T-helper 2 cell treated with Interferon-gamma antibody and Interleukin-4, amounts not matched to agents 100 ng/mL and 5 ng/mL, for 36 hours (primary cell): ENCODE results near the gene TENM3. TPM values are rescaled to one million over a fixed set of nuclear protein-coding genes. Genes with fewer than 3 reads are reported as not detected.

Experiments used
- intact Hi-C: fragments of 100-400 bp; cut with micrococcal nuclease; formaldehyde crosslinking; loops from one replicate; pipeline ENCODE4 v1.15.1; 2023
- total RNA-seq: library from RNA; stranded (reverse); gene quantifications from 2 replicates; pipeline ENCODE4 v1.2.3, GENCODE V29; 2022

TENM3 gene
- total RNA-seq, 1 donor from 2014 or later, result not detected

GRCh38 chr4:182655340-182655739 lies 412.1 kb downstream of the TENM3 start:
- intact Hi-C loops, result no loop called here

DNA sequence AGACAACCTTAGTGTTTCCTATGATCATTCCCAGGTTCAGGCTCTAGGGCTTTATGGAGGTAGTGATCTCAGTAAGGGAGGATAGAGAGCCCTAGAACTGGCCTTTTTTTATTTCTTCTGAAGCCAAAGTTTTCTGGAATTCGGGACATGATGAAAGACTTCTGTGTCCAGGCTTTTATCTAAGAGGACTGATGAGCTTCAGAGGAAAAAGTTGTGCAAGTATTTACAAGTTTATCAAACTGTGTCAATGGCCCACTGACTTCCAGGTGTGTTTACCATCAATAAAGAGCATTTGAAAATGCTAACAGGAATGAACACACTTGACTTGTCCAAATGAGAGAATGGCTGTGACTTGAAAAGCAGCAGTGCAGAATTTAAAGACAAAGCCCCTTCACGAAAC lies 419.3 kb downstream of the TENM3 start:
- intact Hi-C loops, result no loop called here

GRCh38 chr4:182671231-182671630 lies 428.0 kb downstream of the TENM3 start:
- intact Hi-C loops, result no loop called here

DNA sequence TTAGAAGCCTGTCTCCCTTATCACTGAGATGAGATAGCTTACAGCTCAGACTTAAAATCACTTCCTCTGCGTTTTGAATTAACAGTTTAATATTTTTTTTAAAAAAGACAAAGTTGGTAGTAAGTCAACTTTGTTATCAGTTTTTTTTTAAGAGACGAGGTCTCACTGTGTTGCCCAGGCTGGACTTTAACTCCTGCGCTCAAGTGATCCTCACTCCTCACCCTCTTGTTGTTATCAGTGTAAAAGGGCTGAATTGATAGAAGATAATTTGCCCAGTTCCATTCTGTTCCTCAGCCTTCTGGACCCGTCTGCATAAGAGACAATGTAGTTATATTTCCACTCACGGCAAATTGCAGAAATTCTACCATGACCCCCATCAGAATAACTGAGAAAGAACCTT lies 428.5 kb downstream of the TENM3 start:
- intact Hi-C loops, result no loop called here

DNA sequence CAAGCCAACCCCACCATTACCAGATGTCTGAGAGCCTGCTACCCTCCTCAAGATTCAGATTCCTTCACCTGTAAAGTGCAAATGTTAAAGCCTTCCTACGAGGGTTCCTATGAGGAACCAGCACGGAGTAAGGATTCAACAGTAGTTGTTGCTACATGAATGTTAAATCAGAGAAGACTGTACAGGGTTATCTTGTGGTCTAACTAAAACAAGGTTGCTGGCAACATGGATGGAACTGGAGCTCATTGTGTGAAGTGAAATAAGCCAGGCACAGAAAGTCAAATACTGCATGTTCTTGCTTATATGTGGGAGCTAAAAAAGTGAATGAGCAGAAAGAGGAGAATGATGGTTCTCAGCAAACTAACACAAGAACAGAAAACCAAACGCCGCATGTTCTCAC lies 435.4 kb downstream of the TENM3 start:
- intact Hi-C loops, result no loop called here

DNA sequence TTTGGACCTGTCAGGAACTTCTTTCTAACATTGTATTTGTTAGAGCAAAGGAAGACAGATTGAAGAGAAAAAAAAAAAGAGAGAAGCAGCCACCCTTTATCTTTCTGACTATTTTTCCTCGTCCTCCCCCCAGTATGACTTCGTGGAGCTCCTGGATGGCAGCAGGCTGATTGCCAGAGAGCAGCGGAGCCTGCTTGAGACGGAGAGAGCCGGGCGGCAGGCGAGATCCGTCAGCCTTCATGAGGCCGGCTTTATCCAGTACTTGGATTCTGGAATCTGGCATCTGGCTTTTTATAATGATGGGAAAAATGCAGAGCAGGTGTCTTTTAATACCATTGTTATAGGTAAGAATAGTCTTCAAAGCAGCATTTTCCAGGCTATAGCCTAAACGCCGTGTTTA lies 436.3 kb downstream of the TENM3 start:
- intact Hi-C loops, result no loop called here

DNA sequence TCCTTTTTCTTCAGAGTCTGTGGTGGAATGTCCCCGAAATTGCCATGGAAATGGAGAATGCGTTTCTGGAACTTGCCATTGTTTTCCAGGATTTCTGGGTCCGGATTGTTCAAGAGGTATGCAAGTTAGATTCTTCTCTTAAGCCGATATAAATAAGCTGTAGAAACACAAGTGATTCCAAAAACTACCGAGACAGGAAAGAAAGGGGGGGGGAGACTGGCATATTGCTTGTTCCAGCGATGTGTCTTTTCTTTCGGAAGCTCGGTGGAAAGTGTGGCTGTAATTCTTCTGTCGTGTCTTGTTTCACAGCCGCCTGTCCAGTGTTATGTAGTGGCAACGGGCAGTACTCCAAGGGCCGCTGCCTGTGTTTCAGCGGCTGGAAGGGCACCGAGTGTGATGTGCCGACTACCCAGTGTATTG lies 437.0 kb downstream of the TENM3 start:
- intact Hi-C loops, result no loop called here

DNA sequence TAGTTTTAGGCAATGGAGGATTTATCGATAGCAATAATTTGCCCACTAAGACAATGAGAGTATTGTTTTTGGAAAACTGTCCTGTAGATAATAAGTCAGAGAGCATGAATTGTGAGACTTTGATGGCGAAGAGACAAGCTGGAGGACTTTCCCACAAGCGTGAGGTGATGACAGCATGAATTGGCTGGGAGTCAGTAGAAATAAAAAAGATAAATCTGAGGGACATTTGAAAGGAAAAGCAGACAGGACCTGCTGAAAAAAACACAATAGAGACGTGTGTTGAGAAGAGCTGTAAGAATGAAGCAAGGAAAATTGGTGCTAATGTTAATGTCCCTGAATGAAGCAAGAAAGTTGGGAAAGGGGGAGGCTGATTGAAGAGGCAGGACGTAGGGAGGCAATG lies 440.5 kb downstream of the TENM3 start:
- intact Hi-C loops, result no loop called here

- intact Hi-C loops, result no loop called here
Measured at GRCh38 chr4:182684796-182685195, 441.6 kb downstream of the TENM3 start.

- intact Hi-C loops, result no loop called here
Measured at GRCh38 chr4:182688081-182688480, 444.9 kb downstream of the TENM3 start.

- intact Hi-C loops, result no loop called here
Measured at GRCh38 chr4:182694551-182694950, 451.3 kb downstream of the TENM3 start.

DNA sequence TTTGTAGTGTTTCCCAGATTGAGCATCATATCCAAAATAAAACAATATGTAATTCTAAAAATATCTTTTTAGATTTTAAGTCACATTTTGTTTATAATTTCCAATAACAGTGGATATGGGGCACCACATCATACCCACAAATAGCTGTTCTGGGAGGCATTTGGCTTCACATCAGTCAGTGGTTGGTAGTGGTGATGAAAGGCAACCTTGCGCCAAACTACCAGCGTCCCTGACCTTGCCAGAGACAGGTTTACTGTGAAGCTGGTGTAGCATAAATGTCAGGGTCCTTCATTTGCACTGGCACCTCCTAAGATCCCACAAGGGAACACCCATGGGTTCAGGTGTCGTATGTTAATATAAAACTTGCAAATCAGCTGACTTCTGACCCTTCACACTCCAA lies 451.8 kb downstream of the TENM3 start:
- intact Hi-C loops, result no loop called here

- intact Hi-C loops, result no loop called here
Measured at GRCh38 chr4:182695842-182696241, 452.6 kb downstream of the TENM3 start.

GRCh38 chr4:182697094-182697493 lies 453.9 kb downstream of the TENM3 start:
- intact Hi-C loops, result no loop called here

GRCh38 chr4:182698212-182698611 lies 455.0 kb downstream of the TENM3 start:
- intact Hi-C loops, result no loop called here

GRCh38 chr4:182699201-182699600 lies 456.0 kb downstream of the TENM3 start:
- intact Hi-C loops, result no loop called here

GRCh38 chr4:182699795-182700194 lies 456.6 kb downstream of the TENM3 start:
- intact Hi-C loops, result no loop called here

DNA sequence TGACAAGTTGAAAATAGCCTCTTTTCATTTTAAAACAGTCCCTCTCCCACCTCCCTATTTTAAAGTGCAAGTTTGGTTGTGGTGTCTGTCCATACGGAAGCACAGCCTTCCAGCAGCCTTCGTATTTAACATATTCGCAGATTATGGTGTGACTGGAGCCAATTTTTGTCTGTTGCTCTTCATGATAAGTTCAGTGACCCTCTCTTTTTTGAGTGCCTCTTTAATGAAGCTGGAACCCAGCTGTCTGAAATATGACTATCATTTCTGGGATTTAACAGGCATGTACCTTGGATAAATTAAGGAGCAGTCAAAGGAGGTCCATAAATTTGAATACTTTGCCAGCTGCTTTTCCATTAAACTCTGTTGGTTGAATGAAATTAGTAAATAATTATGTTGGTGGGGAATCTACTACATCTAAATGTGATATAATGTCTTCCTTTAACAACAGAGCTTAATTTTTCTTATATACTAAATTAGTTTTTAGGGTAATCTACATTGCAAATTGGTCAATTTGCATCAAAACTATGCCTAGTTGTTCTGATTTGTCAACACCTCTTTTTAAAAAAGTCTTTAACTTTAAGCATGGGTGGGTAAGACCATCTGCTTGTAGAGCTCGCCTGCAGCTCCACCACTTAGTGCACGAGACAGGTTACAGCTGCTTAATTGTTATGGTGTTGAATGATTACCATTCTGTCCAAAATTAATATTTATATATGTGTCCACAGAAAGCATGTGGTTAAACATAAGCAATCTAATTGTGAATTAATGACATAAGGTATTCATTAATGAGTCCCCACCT lies 457.4 kb downstream of the TENM3 start:
- intact Hi-C loops, result no loop called here

DNA sequence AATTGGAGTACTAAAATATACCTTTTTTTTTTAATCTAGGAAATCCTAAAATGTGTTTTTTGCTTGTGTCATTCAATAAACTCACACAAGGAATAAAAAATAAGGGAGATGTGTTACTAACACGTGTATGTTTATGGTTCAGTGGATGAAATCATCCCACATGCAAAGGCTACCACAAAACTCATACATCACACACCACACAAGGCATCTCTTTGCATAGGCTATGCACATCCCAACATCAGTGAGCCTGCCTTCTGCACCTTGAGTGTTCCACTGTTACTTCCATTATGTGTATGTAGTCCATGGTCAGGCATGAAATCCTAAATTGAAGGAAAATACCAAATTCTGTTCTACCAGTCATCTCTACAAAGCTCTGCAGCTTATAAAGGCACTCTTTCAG lies 460.9 kb downstream of the TENM3 start:
- intact Hi-C loops, result no loop called here

DNA sequence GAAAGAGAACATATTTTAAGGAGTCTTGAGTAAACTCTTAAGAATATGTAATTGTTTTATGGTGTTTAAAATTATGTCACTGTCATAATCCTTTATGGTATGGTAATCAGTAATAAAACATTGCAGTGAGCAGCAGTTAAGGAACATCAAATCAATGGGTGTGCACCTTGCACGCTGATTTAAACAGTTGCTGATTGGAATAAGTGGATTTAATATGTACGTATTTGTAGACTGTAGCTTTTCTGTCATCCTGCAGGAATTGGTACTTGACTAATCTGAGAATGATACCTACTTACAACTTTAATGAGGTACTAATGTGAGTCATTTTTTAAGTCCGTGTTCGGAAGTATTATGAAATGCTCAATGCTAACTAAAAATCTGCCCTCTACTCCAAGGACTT lies 461.7 kb downstream of the TENM3 start:
- intact Hi-C loops, result no loop called here

DNA sequence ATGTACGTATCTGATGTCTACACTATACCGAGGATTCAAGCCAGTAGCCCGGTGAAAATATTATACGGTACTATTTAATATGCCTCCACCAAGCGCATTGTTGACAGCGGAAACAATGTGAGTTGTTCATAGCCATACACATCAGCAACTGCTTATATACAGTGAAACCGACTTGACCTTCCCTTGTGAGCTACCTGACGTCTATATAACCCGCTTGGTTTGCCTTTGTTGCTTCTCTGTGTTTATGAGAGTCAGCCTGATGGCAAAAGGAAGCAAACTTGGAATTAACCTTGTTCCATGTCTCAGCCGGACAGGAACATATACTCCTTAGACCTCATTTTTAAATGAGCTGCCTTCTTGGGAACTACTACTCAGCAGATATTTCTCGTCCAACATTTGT lies 462.2 kb downstream of the TENM3 start:
- intact Hi-C loops, result no loop called here

GRCh38 chr4:182711211-182711610 lies 468.0 kb downstream of the TENM3 start:
- intact Hi-C loops, result no loop called here

DNA sequence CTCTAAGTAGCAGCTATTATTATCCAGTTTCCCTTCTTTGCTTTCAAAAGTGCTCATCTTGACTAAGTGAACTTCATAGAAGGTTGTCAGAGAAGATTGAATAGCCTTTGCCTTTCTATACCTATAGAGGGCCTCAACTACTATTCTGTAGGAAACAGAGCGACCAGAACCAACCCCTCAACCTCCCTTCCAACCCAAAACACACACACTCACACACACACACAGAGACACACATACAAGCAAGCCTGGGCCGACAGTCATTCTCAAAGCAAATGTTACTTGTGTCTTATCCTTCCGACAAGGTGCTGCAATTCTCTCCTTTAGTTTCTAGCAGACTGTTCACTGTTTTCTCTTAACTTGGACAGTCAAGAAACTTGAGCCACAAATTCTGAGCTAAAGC lies 472.3 kb downstream of the TENM3 start:
- intact Hi-C loops, result no loop called here

DNA sequence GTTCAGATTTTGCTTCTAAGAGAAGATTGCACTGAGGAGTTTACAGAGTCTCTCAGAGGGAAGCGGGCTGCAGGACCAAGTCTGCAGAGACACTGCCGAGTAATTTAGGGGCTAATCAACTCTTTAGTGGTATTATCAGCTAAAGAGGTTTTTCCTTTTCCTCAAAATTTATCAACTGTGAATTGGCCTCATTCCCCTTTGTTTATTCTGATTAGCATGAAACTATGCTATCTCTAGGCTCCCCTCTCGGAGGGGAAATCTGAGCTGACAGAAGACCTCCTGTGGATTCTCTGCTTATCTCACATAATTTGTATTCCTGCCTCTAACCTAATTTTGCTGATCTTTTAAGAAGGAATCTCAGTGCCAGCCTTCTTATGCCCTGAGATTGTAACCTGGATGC lies 473.0 kb downstream of the TENM3 start:
- intact Hi-C loops, result no loop called here
